ENCODE results near the gene KDM2A. TPM values are rescaled to one million over a fixed set of nuclear protein-coding genes. Genes with fewer than 3 reads are reported as not detected.

The KDM2A gene
- total RNA-seq, 1 donor from 2014 or later, result 77.3 TPM

GRCh38 chr11:67256477-67257135 is 137.5 kb downstream of the KDM2A start:
- no peak for DNase-seq (ENCODE audit: low spot score)

GRCh38 chr11:67260406-67260805 is 141.3 kb downstream of the KDM2A start:
- DNase-seq (ENCODE audit: low spot score), result no peak

- DNase-seq (ENCODE audit: low spot score), result peak; percentile 92
These were observed 142.0 kb downstream of the KDM2A start for GRCh38 chr11:67260885-67261639.

GRCh38 chr11:67261640-67261945 is 142.5 kb downstream of the KDM2A start:
- peak; percentile 84 for DNase-seq (ENCODE audit: low spot score)

- peak; percentile 85 for DNase-seq (ENCODE audit: low spot score)
These were observed 143.1 kb downstream of the KDM2A start for GRCh38 chr11:67261946-67262681.

GRCh38 chr11:67262731-67263675 is 143.9 kb downstream of the KDM2A start:
- DNase-seq (ENCODE audit: low spot score), result no peak

- DNase-seq (ENCODE audit: low spot score), result no peak
These were observed 145.2 kb downstream of the KDM2A start for GRCh38 chr11:67264260-67264659.

- DNase-seq (ENCODE audit: low spot score), result no peak
These were observed 146.0 kb downstream of the KDM2A start for GRCh38 chr11:67264877-67265632.

GRCh38 chr11:67265633-67266448 is 146.8 kb downstream of the KDM2A start:
- peak; percentile 96 for DNase-seq (ENCODE audit: low spot score)

- no peak for DNase-seq (ENCODE audit: low spot score)
These were observed 147.6 kb downstream of the KDM2A start, which contains the start of gene GRK2 for GRCh38 chr11:67266449-67267187. Gene GRK2, plus strand, starts transcription at chr11:67266473. Its CDS starts 227 bp downstream, at chr11:67266700.

GRCh38 chr11:67267188-67268080 is 148.4 kb downstream of the KDM2A start:
- no peak for DNase-seq (ENCODE audit: low spot score)

- DNase-seq (ENCODE audit: low spot score), result no peak
These were observed 149.3 kb downstream of the KDM2A start for GRCh38 chr11:67268081-67268961.

GRCh38 chr11:67268962-67269268 is 149.9 kb downstream of the KDM2A start:
- no peak for DNase-seq (ENCODE audit: low spot score)

- no peak for DNase-seq (ENCODE audit: low spot score)
These were observed 150.6 kb downstream of the KDM2A start for GRCh38 chr11:67269401-67270255.

GRCh38 chr11:67270256-67271204 is 151.5 kb downstream of the KDM2A start:
- DNase-seq (ENCODE audit: low spot score), result peak; percentile 57

All from mesenteric fat pad (tissue), 1 donor.